T follicular helper cell (primary cell): ENCODE results near the gene ZNF177.
A peak's percentile ranks its signal among the peaks of the same experiment; 100 is the strongest.
"Not testable (repeated sequence)": the region's sequence is repeated elsewhere in the genome, so short reads cannot be mapped to it uniquely, and the experiment has no call there.

Experiments used
- DNase-seq: peaks from one replicate; pipeline ENCODE4 v3.0.0-alpha.2; 2020; ENCODE audit warnings: low read depth
- total RNA-seq, 2 experiments: gene quantifications; one replicate each; lab custom pipeline; 2026; lab: John Stamatoyannopoulos, UW

The ZNF177 gene
- 0 reads per million in 2 experiments for total RNA-seq

GRCh38 chr19:9362905-9363304, at the start of gene ZNF177:
Gene ZNF177 (plus strand): TSS chr19:9363013. CDS start chr19:9378312, 15,299 bp downstream.
- no peak for DNase-seq

- no peak for DNase-seq
Measured at GRCh38 chr19:9313756-9314155, 49.1 kb upstream of the ZNF177 start.

- no peak for DNase-seq
Measured at GRCh38 chr19:9321338-9321737, 41.5 kb upstream of the ZNF177 start.

- DNase-seq, result not testable (repeated sequence)
Measured at GRCh38 chr19:9321756-9322155, 41.1 kb upstream of the ZNF177 start.

- DNase-seq, result not testable (repeated sequence)
Measured at GRCh38 chr19:9322201-9322600, 40.6 kb upstream of the ZNF177 start.

- no peak for DNase-seq
Measured at GRCh38 chr19:9323557-9323918, 39.3 kb upstream of the ZNF177 start.

- peak; percentile 95 for DNase-seq
Measured at GRCh38 chr19:9323919-9324583, 38.8 kb upstream of the ZNF177 start, which contains the start of gene ZNF559. Gene ZNF559 (plus strand): TSS chr19:9324179. CDS start chr19:9338550, 14,371 bp downstream.

GRCh38 chr19:9324584-9324962, 38.2 kb upstream of the ZNF177 start:
- no peak for DNase-seq

- DNase-seq, result no peak
Measured at GRCh38 chr19:9329999-9330398, 32.8 kb upstream of the ZNF177 start.

- no peak for DNase-seq
Measured at GRCh38 chr19:9342610-9343304, 20.1 kb upstream of the ZNF177 start.

GRCh38 chr19:9345005-9345404, 17.8 kb upstream of the ZNF177 start:
- no peak for DNase-seq

GRCh38 chr19:9348253-9348652, 14.6 kb upstream of the ZNF177 start:
- no peak for DNase-seq

GRCh38 chr19:9348671-9349070, 14.1 kb upstream of the ZNF177 start:
- DNase-seq, result no peak

- DNase-seq, result no peak
Measured at GRCh38 chr19:9352505-9352904, 10.3 kb upstream of the ZNF177 start.

- no peak for DNase-seq
Measured at GRCh38 chr19:9353011-9353410, 9.8 kb upstream of the ZNF177 start.

GRCh38 chr19:9354651-9355050, 8.2 kb upstream of the ZNF177 start:
- DNase-seq, result no peak

GRCh38 chr19:9370738-9371619, 8.2 kb downstream of the ZNF177 start:
- DNase-seq, result no peak

GRCh38 chr19:9381361-9381785, 18.6 kb downstream of the ZNF177 start:
- DNase-seq, result no peak

- peak; percentile 0 for DNase-seq
Measured at GRCh38 chr19:9406798-9407352, 44.1 kb downstream of the ZNF177 start.

GRCh38 chr19:9407827-9408226, 45.0 kb downstream of the ZNF177 start:
- no peak for DNase-seq

GRCh38 chr19:9413240-9413954, 50.6 kb downstream of the ZNF177 start:
- no peak for DNase-seq
